NCI-H128 (cell line): Measurements from ENCODE around the gene ADAMTS10.
"Not testable (repeated sequence)": the region's sequence is repeated elsewhere in the genome, so short reads cannot be mapped to it uniquely, and the experiment has no call there.

Experiments used
- DNase-seq: peaks from one replicate; lab custom pipeline; 2025; ENCODE audit not compliant: unreplicated experiment; lab: John Stamatoyannopoulos, UW

ADAMTS10 gene

GRCh38 chr19:8629184-8629583 lies 18.7 kb upstream of the ADAMTS10 start:
- DNase-seq: no peak

GRCh38 chr19:8626842-8627241 lies 16.3 kb upstream of the ADAMTS10 start:
- DNase-seq: no peak

- not testable (repeated sequence) for DNase-seq
Observed at GRCh38 chr19:8622886-8623285, 12.4 kb upstream of the ADAMTS10 start.

GRCh38 chr19:8618751-8619150 lies 8.2 kb upstream of the ADAMTS10 start:
- DNase-seq: no peak

- DNase-seq: no peak
Observed at GRCh38 chr19:8617984-8618383, 7.5 kb upstream of the ADAMTS10 start.

- not testable (repeated sequence) for DNase-seq
Observed at GRCh38 chr19:8617325-8617724, 6.8 kb upstream of the ADAMTS10 start.

- DNase-seq: no peak
Observed at GRCh38 chr19:8616861-8617260, 6.3 kb upstream of the ADAMTS10 start.

- no peak for DNase-seq
Observed at GRCh38 chr19:8615813-8616596, 5.5 kb upstream of the ADAMTS10 start.

- DNase-seq: no peak
Observed at GRCh38 chr19:8615024-8615423, 4.5 kb upstream of the ADAMTS10 start.

GRCh38 chr19:8614455-8614854 lies 3.9 kb upstream of the ADAMTS10 start:
- DNase-seq: no peak

GRCh38 chr19:8612807-8613171 lies 2.3 kb upstream of the ADAMTS10 start:
- no peak for DNase-seq

GRCh38 chr19:8611877-8612806 lies 1.6 kb upstream of the ADAMTS10 start:
- DNase-seq: no peak

- DNase-seq: no peak
Observed at GRCh38 chr19:8611391-8611876, 919 bp upstream of the ADAMTS10 start.

- no peak for DNase-seq
Observed at GRCh38 chr19:8610936-8611300, 403 bp upstream of the ADAMTS10 start.

- no peak for DNase-seq
Observed at GRCh38 chr19:8609279-8610040, 1.1 kb downstream of the ADAMTS10 start.

GRCh38 chr19:8608941-8609278 lies 1.6 kb downstream of the ADAMTS10 start:
- DNase-seq: no peak

GRCh38 chr19:8607386-8607785 lies 3.1 kb downstream of the ADAMTS10 start:
- no peak for DNase-seq

GRCh38 chr19:8605514-8605913 lies 5.0 kb downstream of the ADAMTS10 start:
- DNase-seq: no peak

GRCh38 chr19:8601796-8602195 lies 8.7 kb downstream of the ADAMTS10 start:
- no peak for DNase-seq

- DNase-seq: no peak
Observed at GRCh38 chr19:8600816-8601215, 9.7 kb downstream of the ADAMTS10 start.

- no peak for DNase-seq
Observed at GRCh38 chr19:8600064-8600463, 10.5 kb downstream of the ADAMTS10 start.
